Tibial nerve (tissue), 4 donors: ENCODE results near the gene MYO18B. TPM values are rescaled to one million over a fixed set of nuclear protein-coding genes. Genes with fewer than 3 reads are reported as not detected.

ENCODE experiments used
- DNase-seq, 2 donors: peaks; one replicate each; pipeline ENCODE4 v3.0.0-alpha.2; 2019; ENCODE audit warnings: low spot score in 2 of 2
- H3K27ac ChIP-seq, 4 donors: fragments of 200-600 bp; sonication (generic) in 3 of 4; one replicate each; pipeline ENCODE4 v1.5.1; 2017 to 2019; ENCODE audit warnings: mild to moderate bottlenecking in 1 of 4
- H3K27me3 ChIP-seq, 2 donors: fragments of 200-600 bp; sonication (generic) in 1 of 2; one replicate each; pipeline versions ENCODE4 v1.5.1 to v1.6.0; 2017 to 2019
- H3K36me3 ChIP-seq, 3 donors: fragments of 200-600 bp; sonication (generic); one replicate each; pipeline ENCODE4 v1.5.1; 2018 to 2019
- H3K4me1 ChIP-seq, 4 donors: fragments of 200-600 bp; sonication (generic) in 3 of 4; one replicate each; pipeline ENCODE4 v1.5.1; 2017 to 2019
- H3K4me3 ChIP-seq, 4 donors: fragments of 200-600 bp; sonication (generic) in 3 of 4; one replicate each; pipeline ENCODE4 v1.5.1; 2017 to 2019; ENCODE audit warnings: mild to moderate bottlenecking in 1 of 4, moderate library complexity in 1 of 4
- H3K9me3 ChIP-seq, 4 donors: fragments of 200-600 bp; sonication (generic) in 3 of 4; one replicate each; pipeline ENCODE4 v1.5.1; 2017 to 2019
- CTCF ChIP-seq, 5 experiments: fragments of 200-600 bp in 3 of 5; fragments of 450-650 bp in 2 of 5; sonication (generic) in 3 of 5; IDR thresholded peaks; one replicate each; pipeline ENCODE4 v1.5.1; 2016 to 2019; ENCODE audit warnings: antibody characterized with exemption in 5 of 5, mild to moderate bottlenecking in 3 of 5, moderate library complexity in 2 of 5
- EP300 ChIP-seq, 2 donors: sonication (generic); formaldehyde crosslinking; IDR thresholded peaks; one replicate each; pipeline ENCODE4 v1.6.1; 2017; ENCODE audit warnings: antibody characterized with exemption in 2 of 2, mild to moderate bottlenecking in 1 of 2
- POLR2A ChIP-seq, 2 donors: fragments of 450-650 bp; IDR thresholded peaks; one replicate each; pipeline ENCODE4 v1.6.1; 2017; ENCODE audit warnings: antibody characterized with exemption in 2 of 2, mild to moderate bottlenecking in 2 of 2, moderate library complexity in 2 of 2
- WGBS, 2 donors: methylation state at CpG; one replicate each; pipeline ENCODE4 v1.1.5; 2018; 5-methylcytosine and 5-hydroxymethylcytosine counted together
- total RNA-seq, 4 donors: library from RNA; depleted of rRNA; stranded (reverse); fragments of >200 nt; gene quantifications; one replicate each; pipeline ENCODE4 v1.1.0, GENCODE V29; 2016

The MYO18B gene
- total RNA-seq, 4 donors from 2014 or later: under 0.01 TPM; not detected in 2

DNA sequence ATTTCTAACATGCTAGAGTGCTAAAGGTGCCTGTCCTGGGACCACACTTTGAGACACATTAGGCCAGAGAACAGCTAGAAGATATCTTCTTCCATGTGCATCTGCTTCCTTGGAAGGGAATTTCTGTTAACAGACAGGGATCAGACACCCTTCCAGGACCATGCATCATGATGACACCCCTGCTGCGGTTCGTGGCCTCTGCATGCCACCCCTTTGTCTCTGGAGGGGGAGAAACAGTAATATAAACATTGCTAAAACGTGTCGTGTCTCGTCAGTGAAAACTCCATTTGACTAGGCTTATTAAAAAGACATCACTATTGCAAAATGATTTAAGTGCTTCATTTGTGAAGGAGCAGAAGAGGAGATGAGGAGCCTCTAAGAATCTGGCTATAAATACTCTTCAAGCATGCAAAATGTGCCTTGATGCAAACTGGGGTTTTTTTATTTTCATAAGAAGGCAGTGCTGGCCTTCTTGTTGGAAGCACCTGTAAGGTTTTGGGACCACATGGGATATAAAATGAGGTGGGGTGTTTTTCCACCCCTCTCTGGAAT is 141.6 kb downstream of the MYO18B start:
- no peaks in the 10 kb centered on the region for H3K27me3 ChIP-seq
- no peak overlapping the region for H3K27ac ChIP-seq
- 36 to 38% methylated on average over 5 of the region's 5 CpGs for WGBS, 2 donors
- DNase-seq: no peak
- H3K4me3 ChIP-seq: no peak overlapping the region
- H3K4me1 ChIP-seq: no peaks in the 10 kb centered on the region
- TF ChIP-seq CTCF (IDR thresholded peaks at IDR 0.05): no peak
- no peaks in the 10 kb centered on the region for H3K9me3 ChIP-seq
- no peaks in the 10 kb centered on the region for H3K36me3 ChIP-seq

DNA sequence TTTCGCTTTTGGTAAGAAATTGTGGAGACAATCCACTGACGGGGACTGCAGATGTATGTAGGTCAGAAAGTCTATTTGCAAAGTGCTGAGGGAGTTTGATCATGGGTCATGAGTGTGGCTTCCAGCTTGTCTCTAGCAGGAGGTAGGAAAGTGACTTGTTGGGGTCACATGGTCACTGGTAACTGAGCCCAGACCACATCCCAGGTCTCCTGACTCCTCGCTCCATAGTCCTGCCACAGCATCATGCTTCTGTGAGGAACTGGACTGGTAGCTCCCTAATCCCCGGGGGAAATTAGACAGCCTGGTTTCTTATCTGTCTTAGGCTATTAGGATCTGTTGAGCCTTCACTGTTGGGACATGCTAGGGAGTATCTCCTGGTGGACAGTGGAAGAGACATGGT is 142.1 kb downstream of the MYO18B start:
- Histone ChIP-seq H3K27me3 (no peaks in the 10 kb centered on the region), H3K4me3 (no peak overlapping the region), H3K9me3 (no peaks in the 10 kb centered on the region), H3K27ac (no peak overlapping the region), H3K4me1 (no peaks in the 10 kb centered on the region), H3K36me3 (no peaks in the 10 kb centered on the region)
- no peak for TF ChIP-seq EP300 (IDR thresholded peaks at IDR 0.05)
- no peak for TF ChIP-seq CTCF (IDR thresholded peaks at IDR 0.05)
- TF ChIP-seq POLR2A (IDR thresholded peaks at IDR 0.05): no peak
- DNase-seq: no peak
- 79 to 90% methylated on average over 4 of the region's 4 CpGs for WGBS, 2 donors

- H3K27me3 ChIP-seq: no peaks in the 10 kb centered on the region
Measured at GRCh38 chr22:25888399-25889054, 146.5 kb downstream of the MYO18B start.

GRCh38 chr22:25890651-25891050 is 148.7 kb downstream of the MYO18B start:
- DNase-seq: no peak
- H3K27me3 ChIP-seq: no peaks in the 10 kb centered on the region
- H3K36me3 ChIP-seq: no peaks in the 10 kb centered on the region
- H3K4me1 ChIP-seq: no peaks in the 10 kb centered on the region
- H3K4me3 ChIP-seq: no peak overlapping the region
- no peak overlapping the region for H3K27ac ChIP-seq
- 77 to 82% methylated on average over 10 of the region's 10 CpGs for WGBS, 2 donors
- TF ChIP-seq CTCF (IDR thresholded peaks at IDR 0.05): no peak
- no peak for TF ChIP-seq POLR2A (IDR thresholded peaks at IDR 0.05)
- no peak for TF ChIP-seq EP300 (IDR thresholded peaks at IDR 0.05)
- no peaks in the 10 kb centered on the region for H3K9me3 ChIP-seq

More at GRCh38 chr22:25888399-25889054, 146.5 kb downstream of the MYO18B start:
- no peak for TF ChIP-seq POLR2A (IDR thresholded peaks at IDR 0.05)
- no peaks in the 10 kb centered on the region for H3K36me3 ChIP-seq
- H3K9me3 ChIP-seq: no peaks in the 10 kb centered on the region
- no peak overlapping the region for H3K27ac ChIP-seq
- no peaks in the 10 kb centered on the region for H3K4me1 ChIP-seq
- 57 to 64% methylated on average over 5 of the region's 5 CpGs for WGBS, 2 donors
- DNase-seq: no peak
- H3K4me3 ChIP-seq: no peak overlapping the region

DNA sequence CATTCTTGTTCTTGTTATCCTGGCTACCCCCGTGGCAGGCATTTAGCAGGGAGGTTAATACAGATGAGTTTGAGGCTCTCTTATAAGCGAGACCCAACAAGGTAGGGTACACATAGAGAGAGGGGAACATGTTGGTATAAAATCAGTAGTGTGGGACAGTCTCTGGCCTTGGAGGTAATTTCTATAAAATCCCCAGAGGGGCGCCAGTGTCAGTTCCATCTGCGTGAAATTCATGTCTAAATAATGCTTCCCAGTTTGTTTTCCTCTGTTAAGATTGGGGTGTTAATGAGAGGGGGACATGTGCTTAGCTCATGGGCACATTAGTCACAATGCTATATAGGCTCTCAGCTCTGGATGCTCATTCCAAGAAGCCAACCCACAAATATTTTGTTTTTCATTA is 150.7 kb downstream of the MYO18B start:
- Histone ChIP-seq H3K4me1 (no peaks in the 10 kb centered on the region), H3K27ac (no peak overlapping the region), H3K9me3 (peaks cover 0 to 9% (median 0%) of the 10 kb centered on the region in 4 donors), H3K4me3 (no peak overlapping the region), H3K36me3 (no peaks in the 10 kb centered on the region), H3K27me3 (no peaks in the 10 kb centered on the region)
- WGBS, 2 donors: 54 to 58% methylated on average over 4 of the region's 4 CpGs
- no peak for DNase-seq
- TF ChIP-seq EP300 (IDR thresholded peaks at IDR 0.05) (no peak), CTCF (IDR thresholded peaks at IDR 0.05) (no peak), POLR2A (IDR thresholded peaks at IDR 0.05) (no peak)
